Measurements from ENCODE around the gene DTNBP1.

The DTNBP1 gene

GRCh38 chr6:15502446-15503345 lies 160.1 kb downstream of the DTNBP1 start:
- DNase-seq (ENCODE audit: insufficient read length, low spot score) (no peak), FAIRE-seq (no peak)
- TF ChIP-seq, protein P1, sequence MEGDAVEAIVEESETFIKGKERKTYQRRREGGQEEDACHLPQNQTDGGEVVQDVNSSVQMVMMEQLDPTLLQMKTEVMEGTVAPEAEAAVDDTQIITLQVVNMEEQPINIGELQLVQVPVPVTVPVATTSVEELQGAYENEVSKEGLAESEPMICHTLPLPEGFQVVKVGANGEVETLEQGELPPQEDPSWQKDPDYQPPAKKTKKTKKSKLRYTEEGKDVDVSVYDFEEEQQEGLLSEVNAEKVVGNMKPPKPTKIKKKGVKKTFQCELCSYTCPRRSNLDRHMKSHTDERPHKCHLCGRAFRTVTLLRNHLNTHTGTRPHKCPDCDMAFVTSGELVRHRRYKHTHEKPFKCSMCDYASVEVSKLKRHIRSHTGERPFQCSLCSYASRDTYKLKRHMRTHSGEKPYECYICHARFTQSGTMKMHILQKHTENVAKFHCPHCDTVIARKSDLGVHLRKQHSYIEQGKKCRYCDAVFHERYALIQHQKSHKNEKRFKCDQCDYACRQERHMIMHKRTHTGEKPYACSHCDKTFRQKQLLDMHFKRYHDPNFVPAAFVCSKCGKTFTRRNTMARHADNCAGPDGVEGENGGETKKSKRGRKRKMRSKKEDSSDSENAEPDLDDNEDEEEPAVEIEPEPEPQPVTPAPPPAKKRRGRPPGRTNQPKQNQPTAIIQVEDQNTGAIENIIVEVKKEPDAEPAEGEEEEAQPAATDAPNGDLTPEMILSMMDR (IDR thresholded peaks at IDR 0.05; ENCODE audit: insufficient read depth, missing control alignments), result no peak

GRCh38 chr6:15501826-15502445 lies 160.9 kb downstream of the DTNBP1 start:
- FAIRE-seq (no peak), DNase-seq (ENCODE audit: insufficient read length, low spot score) (no peak)
- TF ChIP-seq, protein P1 (IDR thresholded peaks at IDR 0.05; ENCODE audit: insufficient read depth, missing control alignments), result no peak

GRCh38 chr6:15500901-15501825 lies 161.7 kb downstream of the DTNBP1 start:
- DNase-seq (ENCODE audit: insufficient read length, low spot score) (no peak), FAIRE-seq (no peak)
- TF ChIP-seq, protein P1 (IDR thresholded peaks at IDR 0.05; ENCODE audit: insufficient read depth, missing control alignments), result no peak

DNA sequence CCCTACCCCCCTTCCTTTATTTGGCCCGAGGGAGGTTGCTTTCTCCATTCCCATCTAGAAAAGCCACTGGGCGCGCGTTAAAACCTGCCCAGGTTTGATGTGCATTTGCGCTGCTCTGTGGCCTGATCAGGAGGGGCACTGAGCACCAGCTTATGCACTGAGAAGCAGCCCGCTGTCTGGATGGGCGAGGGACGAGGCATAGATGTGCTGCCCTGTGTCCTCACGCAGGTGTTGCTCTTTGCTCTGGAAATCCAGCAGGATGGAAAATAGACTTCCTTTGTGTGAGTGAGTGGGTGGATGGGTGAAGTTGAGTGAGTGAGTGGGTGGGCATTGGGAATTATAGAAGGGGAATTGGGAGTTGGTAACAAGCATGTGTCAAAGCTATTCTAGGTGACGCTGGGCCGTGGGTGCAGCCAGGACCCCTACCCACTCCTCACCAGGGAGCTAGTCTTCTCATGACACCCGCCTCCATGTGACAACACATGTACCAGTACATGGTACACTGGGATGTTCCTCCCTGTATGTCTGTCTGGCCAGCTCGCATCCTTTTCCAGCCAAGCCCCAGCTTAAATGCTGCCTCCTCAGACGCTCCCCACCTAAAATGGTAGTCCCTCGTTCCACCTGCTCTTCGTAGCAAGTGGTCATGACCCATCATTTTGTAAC lies 162.6 kb downstream of the DTNBP1 start:
- TF ChIP-seq, protein P1 (IDR thresholded peaks at IDR 0.05; ENCODE audit: insufficient read depth, missing control alignments), result no peak
- DNase-seq (ENCODE audit: insufficient read length, low spot score) (no peak), FAIRE-seq (no peak)

GRCh38 chr6:15499591-15499990 lies 163.2 kb downstream of the DTNBP1 start:
- DNase-seq (ENCODE audit: insufficient read length, low spot score), result no peak
- FAIRE-seq, result no peak
- TF ChIP-seq, protein P1 (IDR thresholded peaks at IDR 0.05; ENCODE audit: insufficient read depth, missing control alignments), result no peak

DNA sequence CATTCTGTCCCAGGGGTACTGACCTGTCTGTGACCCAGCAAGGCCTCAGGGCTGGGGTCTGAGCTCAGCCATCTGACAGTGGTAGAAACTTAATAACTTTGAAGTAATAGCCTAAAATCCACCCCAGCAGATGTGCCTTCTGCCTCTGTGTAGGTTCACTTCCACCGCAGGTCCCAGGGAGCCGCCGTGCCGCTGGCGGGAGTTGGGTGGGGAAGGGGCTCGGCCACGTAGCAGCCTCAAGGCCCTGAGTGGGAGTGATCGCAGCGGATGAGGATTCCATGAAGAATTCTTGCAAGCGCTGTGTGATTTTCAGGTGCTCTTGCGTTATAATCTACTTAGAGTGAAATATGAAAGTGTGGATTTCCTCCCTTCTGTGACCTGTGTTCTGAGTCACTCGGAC lies 163.7 kb downstream of the DTNBP1 start:
- TF ChIP-seq, protein P1 (IDR thresholded peaks at IDR 0.05; ENCODE audit: insufficient read depth, missing control alignments), result no peak
- DNase-seq (ENCODE audit: insufficient read length, low spot score), result no peak
- no peak for FAIRE-seq

Measured in D721Med (cell line).